WTC11 (cell line): Measurements from ENCODE around the gene IGHMBP2. TPM values are rescaled to one million over a fixed set of nuclear protein-coding genes. Genes with fewer than 3 reads are reported as not detected.

Experiments
- ATAC-seq: fragments of 200-7000 bp; cut with Tn5 transposase; 2 replicates; pipeline ENCODE4 v1.10.0; 2021; ENCODE audit warnings: mild to moderate bottlenecking, moderate library complexity
- CTCF ChIA-PET: fragments of 300-600 bp; sonication (Branson Sonifier 250); formaldehyde crosslinking; loops from one replicate; lab custom pipeline; 2021; ENCODE audit warnings: antibody characterized with exemption; lab: Charles Lee
- POLR2A ChIA-PET: fragments of 350-600 bp; sonication (Branson Sonifier 250); formaldehyde crosslinking; loops from one replicate; lab custom pipeline; 2021; ENCODE audit warnings: antibody characterized with exemption; lab: Charles Lee
- DNase-seq: peaks from one replicate; pipeline ENCODE4 v3.0.0; 2021; ENCODE audit warnings: low spot score
- H3K27ac Mint-ChIP-seq: 2 replicates; pipeline ENCODE4 v1.8.0; 2021; ENCODE audit warnings: mixed read lengths
- H3K27me3 Mint-ChIP-seq: 2 replicates; pipeline ENCODE4 v1.8.0; 2021; ENCODE audit warnings: low read depth, mild to moderate bottlenecking, moderate library complexity, mixed read lengths
- H3K36me3 Mint-ChIP-seq: 2 replicates; pipeline ENCODE4 v1.8.0; 2021; ENCODE audit warnings: mixed read lengths
- H3K4me1 Mint-ChIP-seq: 2 replicates; pipeline ENCODE4 v1.8.0; 2022; ENCODE audit warnings: mixed read lengths
- H3K4me3 Mint-ChIP-seq: 2 replicates; pipeline ENCODE4 v1.8.0; 2021; ENCODE audit warnings: mild to moderate bottlenecking, moderate library complexity, mixed read lengths
- H3K9me3 Mint-ChIP-seq: 2 replicates; pipeline ENCODE4 v1.8.0; 2021; ENCODE audit warnings: mixed read lengths
- CBFB ChIP-seq: sonication (generic); formaldehyde crosslinking; IDR thresholded peaks from 2 replicates; pipeline ENCODE4 v1.8.1; 2022; ENCODE audit warnings: mild to moderate bottlenecking, low read depth, missing genetic modification reagents
- E2F4 ChIP-seq: sonication (generic); formaldehyde crosslinking; IDR thresholded peaks from 2 replicates; pipeline ENCODE4 v1.8.1; 2022; ENCODE audit warnings: low read depth, mild to moderate bottlenecking, moderate library complexity, missing genetic modification reagents, borderline replicate concordance
- ESRRA ChIP-seq: sonication (generic); formaldehyde crosslinking; IDR thresholded peaks from 2 replicates; pipeline ENCODE4 v1.8.1; 2022; ENCODE audit warnings: mild to moderate bottlenecking, missing genetic modification reagents, borderline replicate concordance
- FOXK1 ChIP-seq: sonication (generic); formaldehyde crosslinking; IDR thresholded peaks from 2 replicates; pipeline ENCODE4 v1.8.0; 2022; ENCODE audit warnings: mild to moderate bottlenecking, moderate library complexity, missing genetic modification reagents
- GRHL2 ChIP-seq: fragments of 250-450 bp; sonication (Bioruptor Pico); IDR thresholded peaks from 2 replicates; pipeline ENCODE4 v1.8.0; 2022; ENCODE audit warnings: mild to moderate bottlenecking, moderate library complexity; ENCODE audit not compliant: insufficient replicate concordance, severe bottlenecking
- IRF2 ChIP-seq: sonication (generic); formaldehyde crosslinking; IDR thresholded peaks from 2 replicates; pipeline ENCODE4 v1.8.0; 2022; ENCODE audit warnings: low read depth, missing genetic modification reagents, borderline replicate concordance
- MXD4 ChIP-seq: fragments of 250-450 bp; sonication (Bioruptor Pico); IDR thresholded peaks from 2 replicates; pipeline ENCODE4 v1.8.0; 2021; ENCODE audit warnings: mild to moderate bottlenecking, moderate library complexity, borderline replicate concordance
- MYBL2 ChIP-seq: sonication (generic); formaldehyde crosslinking; IDR thresholded peaks from 2 replicates; pipeline ENCODE4 v1.8.1; 2023; ENCODE audit warnings: mild to moderate bottlenecking, moderate library complexity, missing genetic modification reagents
- OVOL2 ChIP-seq: fragments of 250-450 bp; sonication (Bioruptor Pico); IDR thresholded peaks from 2 replicates; pipeline ENCODE4 v1.9.0; 2021; ENCODE audit warnings: mild to moderate bottlenecking, borderline replicate concordance
- SMAD4 ChIP-seq: sonication (generic); formaldehyde crosslinking; IDR thresholded peaks from 2 replicates; pipeline ENCODE4 v1.8.0; 2022; ENCODE audit warnings: mild to moderate bottlenecking, missing genetic modification reagents
- SOX15 ChIP-seq: fragments of 250-450 bp; sonication (Bioruptor Pico); IDR thresholded peaks from 2 replicates; pipeline ENCODE4 v1.9.0; 2021; ENCODE audit warnings: mild to moderate bottlenecking
- ZBTB21 ChIP-seq: sonication (generic); formaldehyde crosslinking; IDR thresholded peaks from 2 replicates; pipeline ENCODE4 v1.8.1; 2023; ENCODE audit warnings: mild to moderate bottlenecking, missing genetic modification reagents, borderline replicate concordance
- ZNF317 ChIP-seq: sonication (generic); formaldehyde crosslinking; IDR thresholded peaks from 2 replicates; pipeline ENCODE4 v1.8.1; 2023; ENCODE audit warnings: low read depth, mild to moderate bottlenecking, moderate library complexity, missing genetic modification reagents, borderline replicate concordance
- ZNF423 ChIP-seq: fragments of 250-450 bp; sonication (Bioruptor Pico); IDR thresholded peaks from 2 replicates; pipeline ENCODE4 v2.1.2; 2022; ENCODE audit warnings: mild to moderate bottlenecking, moderate library complexity
- ZNF532 ChIP-seq: fragments of 250-450 bp; sonication (Bioruptor Pico); IDR thresholded peaks from 2 replicates; pipeline ENCODE4 v1.9.0; 2021; ENCODE audit warnings: mild to moderate bottlenecking, borderline replicate concordance
- total RNA-seq: library from RNA; stranded (reverse); gene quantifications from 3 replicates; pipeline ENCODE4 v1.2.3, GENCODE V29; 2021
- TF ChIP-seq, protein P1 (sequence below): sonication (generic); formaldehyde crosslinking; IDR thresholded peaks from 2 replicates; pipeline ENCODE4 v1.8.0; 2023; ENCODE audit warnings: mild to moderate bottlenecking, missing genetic modification reagents
- TF ChIP-seq, protein P2 (sequence below): sonication (generic); formaldehyde crosslinking; IDR thresholded peaks from 2 replicates; pipeline ENCODE4 v1.8.0; 2023; ENCODE audit warnings: missing genetic modification reagents, mild to moderate bottlenecking, borderline replicate concordance
- TF ChIP-seq, protein P3 (sequence below): sonication (generic); formaldehyde crosslinking; IDR thresholded peaks from 2 replicates; pipeline ENCODE4 v1.8.1; 2023; ENCODE audit warnings: mild to moderate bottlenecking, moderate library complexity, missing genetic modification reagents

The IGHMBP2 gene
- total RNA-seq, 1 experiment from 2014 or later, result 22.5 TPM

GRCh38 chr11:68872216-68873003 is 31.3 kb upstream of the IGHMBP2 start:
- TF ChIP-seq ESRRA (no peak), ZNF423 (CRISPR knock-in tag) (no peak), SMAD4 (CRISPR knock-in tag) (no peak), CBFB (CRISPR knock-in tag) (no peak), MYBL2 (no peak), MXD4 (CRISPR knock-in tag) (no peak), SOX15 (CRISPR knock-in tag) (no peak), E2F4 (CRISPR knock-in tag) (no peak), ZNF532 (CRISPR knock-in tag) (no peak), ZNF317 (CRISPR knock-in tag) (no peak), GRHL2 (CRISPR knock-in tag) (no peak), IRF2 (no peak), FOXK1 (CRISPR knock-in tag) (no peak), ZBTB21 (CRISPR knock-in tag) (no peak), OVOL2 (CRISPR knock-in tag) (no peak)
- TF ChIP-seq, protein P1, sequence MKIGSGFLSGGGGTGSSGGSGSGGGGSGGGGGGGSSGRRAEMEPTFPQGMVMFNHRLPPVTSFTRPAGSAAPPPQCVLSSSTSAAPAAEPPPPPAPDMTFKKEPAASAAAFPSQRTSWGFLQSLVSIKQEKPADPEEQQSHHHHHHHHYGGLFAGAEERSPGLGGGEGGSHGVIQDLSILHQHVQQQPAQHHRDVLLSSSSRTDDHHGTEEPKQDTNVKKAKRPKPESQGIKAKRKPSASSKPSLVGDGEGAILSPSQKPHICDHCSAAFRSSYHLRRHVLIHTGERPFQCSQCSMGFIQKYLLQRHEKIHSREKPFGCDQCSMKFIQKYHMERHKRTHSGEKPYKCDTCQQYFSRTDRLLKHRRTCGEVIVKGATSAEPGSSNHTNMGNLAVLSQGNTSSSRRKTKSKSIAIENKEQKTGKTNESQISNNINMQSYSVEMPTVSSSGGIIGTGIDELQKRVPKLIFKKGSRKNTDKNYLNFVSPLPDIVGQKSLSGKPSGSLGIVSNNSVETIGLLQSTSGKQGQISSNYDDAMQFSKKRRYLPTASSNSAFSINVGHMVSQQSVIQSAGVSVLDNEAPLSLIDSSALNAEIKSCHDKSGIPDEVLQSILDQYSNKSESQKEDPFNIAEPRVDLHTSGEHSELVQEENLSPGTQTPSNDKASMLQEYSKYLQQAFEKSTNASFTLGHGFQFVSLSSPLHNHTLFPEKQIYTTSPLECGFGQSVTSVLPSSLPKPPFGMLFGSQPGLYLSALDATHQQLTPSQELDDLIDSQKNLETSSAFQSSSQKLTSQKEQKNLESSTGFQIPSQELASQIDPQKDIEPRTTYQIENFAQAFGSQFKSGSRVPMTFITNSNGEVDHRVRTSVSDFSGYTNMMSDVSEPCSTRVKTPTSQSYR (CRISPR knock-in tag), result no peak
- TF ChIP-seq, protein P2, sequence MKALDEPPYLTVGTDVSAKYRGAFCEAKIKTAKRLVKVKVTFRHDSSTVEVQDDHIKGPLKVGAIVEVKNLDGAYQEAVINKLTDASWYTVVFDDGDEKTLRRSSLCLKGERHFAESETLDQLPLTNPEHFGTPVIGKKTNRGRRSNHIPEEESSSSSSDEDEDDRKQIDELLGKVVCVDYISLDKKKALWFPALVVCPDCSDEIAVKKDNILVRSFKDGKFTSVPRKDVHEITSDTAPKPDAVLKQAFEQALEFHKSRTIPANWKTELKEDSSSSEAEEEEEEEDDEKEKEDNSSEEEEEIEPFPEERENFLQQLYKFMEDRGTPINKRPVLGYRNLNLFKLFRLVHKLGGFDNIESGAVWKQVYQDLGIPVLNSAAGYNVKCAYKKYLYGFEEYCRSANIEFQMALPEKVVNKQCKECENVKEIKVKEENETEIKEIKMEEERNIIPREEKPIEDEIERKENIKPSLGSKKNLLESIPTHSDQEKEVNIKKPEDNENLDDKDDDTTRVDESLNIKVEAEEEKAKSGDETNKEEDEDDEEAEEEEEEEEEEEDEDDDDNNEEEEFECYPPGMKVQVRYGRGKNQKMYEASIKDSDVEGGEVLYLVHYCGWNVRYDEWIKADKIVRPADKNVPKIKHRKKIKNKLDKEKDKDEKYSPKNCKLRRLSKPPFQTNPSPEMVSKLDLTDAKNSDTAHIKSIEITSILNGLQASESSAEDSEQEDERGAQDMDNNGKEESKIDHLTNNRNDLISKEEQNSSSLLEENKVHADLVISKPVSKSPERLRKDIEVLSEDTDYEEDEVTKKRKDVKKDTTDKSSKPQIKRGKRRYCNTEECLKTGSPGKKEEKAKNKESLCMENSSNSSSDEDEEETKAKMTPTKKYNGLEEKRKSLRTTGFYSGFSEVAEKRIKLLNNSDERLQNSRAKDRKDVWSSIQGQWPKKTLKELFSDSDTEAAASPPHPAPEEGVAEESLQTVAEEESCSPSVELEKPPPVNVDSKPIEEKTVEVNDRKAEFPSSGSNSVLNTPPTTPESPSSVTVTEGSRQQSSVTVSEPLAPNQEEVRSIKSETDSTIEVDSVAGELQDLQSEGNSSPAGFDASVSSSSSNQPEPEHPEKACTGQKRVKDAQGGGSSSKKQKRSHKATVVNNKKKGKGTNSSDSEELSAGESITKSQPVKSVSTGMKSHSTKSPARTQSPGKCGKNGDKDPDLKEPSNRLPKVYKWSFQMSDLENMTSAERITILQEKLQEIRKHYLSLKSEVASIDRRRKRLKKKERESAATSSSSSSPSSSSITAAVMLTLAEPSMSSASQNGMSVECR, result no peak
- TF ChIP-seq, protein P3, sequence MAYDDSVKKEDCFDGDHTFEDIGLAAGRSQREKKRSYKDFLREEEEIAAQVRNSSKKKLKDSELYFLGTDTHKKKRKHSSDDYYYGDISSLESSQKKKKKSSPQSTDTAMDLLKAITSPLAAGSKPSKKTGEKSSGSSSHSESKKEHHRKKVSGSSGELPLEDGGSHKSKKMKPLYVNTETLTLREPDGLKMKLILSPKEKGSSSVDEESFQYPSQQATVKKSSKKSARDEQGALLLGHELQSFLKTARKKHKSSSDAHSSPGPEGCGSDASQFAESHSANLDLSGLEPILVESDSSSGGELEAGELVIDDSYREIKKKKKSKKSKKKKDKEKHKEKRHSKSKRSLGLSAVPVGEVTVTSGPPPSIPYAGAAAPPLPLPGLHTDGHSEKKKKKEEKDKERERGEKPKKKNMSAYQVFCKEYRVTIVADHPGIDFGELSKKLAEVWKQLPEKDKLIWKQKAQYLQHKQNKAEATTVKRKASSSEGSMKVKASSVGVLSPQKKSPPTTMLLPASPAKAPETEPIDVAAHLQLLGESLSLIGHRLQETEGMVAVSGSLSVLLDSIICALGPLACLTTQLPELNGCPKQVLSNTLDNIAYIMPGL, result no peak
- ChIA-PET POLR2A (no interaction called here), CTCF (no interaction called here)
- Mint-ChIP-seq H3K9me3 (no peaks in the 10 kb centered on the region), H3K27me3 (no peaks in the 10 kb centered on the region), H3K4me1 (peaks cover 25% of the 10 kb centered on the region), H3K4me3 (no peak overlapping the region), H3K27ac (no peak overlapping the region), H3K36me3 (no peaks in the 10 kb centered on the region)
- no peak for ATAC-seq
- no peak for DNase-seq
